ENCODE results near the gene SH3BGR.

The SH3BGR gene

DNA sequence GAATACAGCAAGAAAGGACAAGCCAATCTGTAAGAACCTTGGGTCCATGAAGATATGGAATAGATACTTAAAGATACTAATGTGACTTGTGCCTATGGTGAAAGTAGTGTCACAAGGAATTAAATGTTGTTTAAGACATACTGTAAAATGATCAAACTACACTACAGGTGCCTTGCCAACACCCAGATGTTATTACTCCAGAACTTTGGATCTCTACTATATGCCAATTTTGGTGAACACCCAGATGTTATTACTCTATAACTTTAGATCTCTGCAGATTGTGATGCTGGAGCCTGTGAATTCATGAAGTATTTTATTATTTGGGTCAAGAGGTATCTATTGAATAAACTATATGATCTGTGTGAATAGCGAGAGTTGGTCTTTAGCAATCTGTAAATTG is 101.1 kb downstream of the SH3BGR start:
- TF ChIP-seq, protein P1, sequence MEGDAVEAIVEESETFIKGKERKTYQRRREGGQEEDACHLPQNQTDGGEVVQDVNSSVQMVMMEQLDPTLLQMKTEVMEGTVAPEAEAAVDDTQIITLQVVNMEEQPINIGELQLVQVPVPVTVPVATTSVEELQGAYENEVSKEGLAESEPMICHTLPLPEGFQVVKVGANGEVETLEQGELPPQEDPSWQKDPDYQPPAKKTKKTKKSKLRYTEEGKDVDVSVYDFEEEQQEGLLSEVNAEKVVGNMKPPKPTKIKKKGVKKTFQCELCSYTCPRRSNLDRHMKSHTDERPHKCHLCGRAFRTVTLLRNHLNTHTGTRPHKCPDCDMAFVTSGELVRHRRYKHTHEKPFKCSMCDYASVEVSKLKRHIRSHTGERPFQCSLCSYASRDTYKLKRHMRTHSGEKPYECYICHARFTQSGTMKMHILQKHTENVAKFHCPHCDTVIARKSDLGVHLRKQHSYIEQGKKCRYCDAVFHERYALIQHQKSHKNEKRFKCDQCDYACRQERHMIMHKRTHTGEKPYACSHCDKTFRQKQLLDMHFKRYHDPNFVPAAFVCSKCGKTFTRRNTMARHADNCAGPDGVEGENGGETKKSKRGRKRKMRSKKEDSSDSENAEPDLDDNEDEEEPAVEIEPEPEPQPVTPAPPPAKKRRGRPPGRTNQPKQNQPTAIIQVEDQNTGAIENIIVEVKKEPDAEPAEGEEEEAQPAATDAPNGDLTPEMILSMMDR (IDR thresholded peaks at IDR 0.05), result no peak
- no peak for TF ChIP-seq ZFX (IDR thresholded peaks at IDR 0.05; ENCODE audit: borderline replicate concordance)
- H3K27ac ChIP-seq, result no peak overlapping the region

DNA sequence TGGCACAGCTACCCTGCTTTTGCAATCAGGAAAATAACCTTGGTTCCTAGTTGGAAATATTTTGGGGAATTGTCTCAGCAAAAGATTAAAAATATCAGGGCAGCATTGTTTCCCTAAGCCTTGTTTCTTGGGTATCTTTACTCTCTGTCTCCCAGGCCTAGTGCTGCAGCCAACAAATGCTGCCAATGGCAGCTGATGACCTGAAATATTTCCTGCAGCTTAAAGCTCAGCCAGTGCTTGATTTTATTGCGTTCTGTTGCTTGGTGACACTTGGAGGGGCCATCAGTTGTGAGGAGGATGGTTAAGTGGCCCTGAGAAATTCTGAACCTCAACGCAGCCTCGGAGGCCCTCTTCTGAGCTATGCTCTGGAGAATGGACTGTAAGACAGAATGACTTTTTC is 101.6 kb downstream of the SH3BGR start:
- TF ChIP-seq, protein P1 (IDR thresholded peaks at IDR 0.05), result no peak
- TF ChIP-seq ZFX (IDR thresholded peaks at IDR 0.05; ENCODE audit: borderline replicate concordance), result no peak
- no peak overlapping the region for H3K27ac ChIP-seq

- H3K27ac ChIP-seq, result no peak overlapping the region
- TF ChIP-seq, protein P1 (IDR thresholded peaks at IDR 0.05), result no peak
- no peak for TF ChIP-seq ZFX (IDR thresholded peaks at IDR 0.05; ENCODE audit: borderline replicate concordance)
These were observed 104.3 kb downstream of the SH3BGR start for GRCh38 chr21:39555911-39556590.

DNA sequence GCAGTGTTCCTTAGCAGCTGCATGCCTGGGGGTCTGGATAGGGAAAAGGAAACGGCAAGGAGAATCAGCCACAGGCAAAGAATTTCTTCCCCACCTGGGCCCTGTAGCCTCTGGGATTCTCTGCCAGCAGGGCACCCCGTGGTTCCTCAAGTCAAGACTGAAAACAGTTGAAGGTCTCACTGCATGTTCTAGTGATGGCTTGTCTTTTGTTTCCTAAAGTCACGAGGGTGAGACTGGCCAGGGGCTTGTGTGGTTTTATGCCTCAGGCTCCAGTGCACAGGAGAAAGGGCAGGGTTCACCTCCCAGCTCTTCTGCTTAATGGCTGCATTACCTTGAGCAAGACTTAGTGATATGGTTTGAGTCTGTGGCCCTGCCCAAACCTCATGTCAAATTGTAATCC is 107.7 kb downstream of the SH3BGR start:
- TF ChIP-seq, protein P1 (IDR thresholded peaks at IDR 0.05), result no peak
- no peak for TF ChIP-seq ZFX (IDR thresholded peaks at IDR 0.05; ENCODE audit: borderline replicate concordance)
- H3K27ac ChIP-seq, result no peak overlapping the region

GRCh38 chr21:39561140-39561539 is 109.4 kb downstream of the SH3BGR start:
- TF ChIP-seq ZFX (IDR thresholded peaks at IDR 0.05; ENCODE audit: borderline replicate concordance), result no peak
- TF ChIP-seq, protein P1 (IDR thresholded peaks at IDR 0.05), result no peak
- no peak overlapping the region for H3K27ac ChIP-seq

GRCh38 chr21:39562791-39563770 is 111.3 kb downstream of the SH3BGR start:
- no peak overlapping the region for H3K27ac ChIP-seq
- TF ChIP-seq, protein P1 (IDR thresholded peaks at IDR 0.05), result no peak
- no peak for TF ChIP-seq ZFX (IDR thresholded peaks at IDR 0.05; ENCODE audit: borderline replicate concordance)

DNA sequence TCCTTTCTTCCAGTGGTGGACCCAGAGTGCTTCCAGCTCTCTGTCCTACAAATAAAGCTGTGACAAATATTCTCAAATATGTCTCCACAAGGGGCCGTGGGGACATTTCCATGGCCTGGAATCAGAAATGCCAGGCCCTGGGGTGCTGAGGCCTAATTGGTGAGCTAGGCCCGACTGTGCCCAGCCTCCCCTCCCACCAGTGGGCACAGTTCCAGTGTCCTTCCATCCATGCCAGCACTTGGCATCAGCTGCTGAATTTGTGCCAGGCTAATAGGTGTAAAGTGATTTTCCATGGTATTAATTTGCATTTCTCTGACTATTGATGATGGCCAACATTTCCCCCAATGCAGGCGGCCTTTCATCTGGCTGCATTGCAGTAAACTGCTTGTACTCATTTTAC is 112.4 kb downstream of the SH3BGR start:
- TF ChIP-seq, protein P1 (IDR thresholded peaks at IDR 0.05), result no peak
- TF ChIP-seq ZFX (IDR thresholded peaks at IDR 0.05; ENCODE audit: borderline replicate concordance), result no peak
- H3K27ac ChIP-seq, result no peak overlapping the region

Data from 22Rv1 (cell line).